HepG2 (cell line): ENCODE measurements around the gene ALX4. TPM values are rescaled to one million over a fixed set of nuclear protein-coding genes. Genes with fewer than 3 reads are reported as not detected.

Source experiments
- CENPT ChIP-seq: sonication (generic); formaldehyde crosslinking; IDR thresholded peaks from 2 replicates; pipeline ENCODE4 v1.8.0; 2022; ENCODE audit warnings: low read depth, mild to moderate bottlenecking, moderate library complexity, missing genetic modification reagents
- GRHL1 ChIP-seq: sonication (generic); formaldehyde crosslinking; conservative IDR thresholded peaks from 2 replicates; pipeline ENCODE4 v1.8.0; 2022; ENCODE audit warnings: missing genetic modification reagents
- SP2 ChIP-seq: sonication (generic); formaldehyde crosslinking; IDR thresholded peaks from 2 replicates; pipeline ENCODE4 v1.5.1; 2020; ENCODE audit warnings: mild to moderate bottlenecking, missing genetic modification reagents
- ZHX2 ChIP-seq, 2 experiments: sonication (generic) in 1 of 2; formaldehyde crosslinking in 1 of 2; IDR thresholded peaks; 2 replicates each; pipeline versions ENCODE4 v1.6.1 to v1.9.0; 2014 to 2022; ENCODE audit warnings: antibody characterized with exemption in 1 of 2, borderline replicate concordance in 1 of 2, inconsistent platforms in 1 of 2, low read depth in 1 of 2, missing genetic modification reagents in 1 of 2
- ZSCAN5A ChIP-seq: sonication (generic); formaldehyde crosslinking; IDR thresholded peaks from 2 replicates; pipeline ENCODE4 v1.8.0; 2022; ENCODE audit warnings: mild to moderate bottlenecking, missing genetic modification reagents, borderline replicate concordance
- polyA plus RNA-seq, 8 experiments: library from polyadenylated mRNA; depleted of rRNA in 3 of 8; stranded (reverse) in 7 of 8; unstranded in 1 of 8; fragments of >200 nt; fragmentation: Illumina TruSeq in 4 of 8; extraction: Trizol in 4 of 8; gene quantifications; 2 replicates each; pipeline versions ENCODE4 v1.2.1 to v1.2.3, GENCODE V29; 2011 to 2016; ENCODE audit warnings: low read depth in 4 of 8, missing spikeins in 1 of 8, mixed read lengths in 1 of 8; ENCODE audit not compliant: insufficient read depth in 1 of 8
- total RNA-seq, 5 experiments: library from RNA; depleted of rRNA; stranded (reverse); fragments of >200 nt; fragmentation: Illumina TruSeq; extraction: Trizol; gene quantifications; 2 replicates each; pipeline ENCODE4 v1.2.3, GENCODE V29; 2016; ENCODE audit warnings: low read depth in 1 of 5

ALX4 gene
- total and polyA plus RNA-seq, 2 of the 13 experiments (the other 11 are each of a cell fraction or from before 2014, with no cell fraction given) = not detected

- TF ChIP-seq ZHX2 (IDR thresholded peaks at IDR 0.05; ENCODE audit: low read depth) = no peak
- no peak for TF ChIP-seq ZHX2 (CRISPR knock-in tag; IDR thresholded peaks at IDR 0.05; ENCODE audit: borderline replicate concordance)
- no peak for TF ChIP-seq SP2 (CRISPR knock-in tag)
- TF ChIP-seq CENPT (CRISPR knock-in tag) = no peak
- no peak for TF ChIP-seq ZSCAN5A (CRISPR knock-in tag)
- TF ChIP-seq GRHL1 (CRISPR knock-in tag) = no peak
Observed at GRCh38 chr11:44300844-44301563, 8.9 kb downstream of the ALX4 start (continued).
